Dermis microvascular lymphatic vessel endothelial cell (primary cell): ENCODE measurements around the gene HSFY1. TPM values are rescaled to one million over a fixed set of nuclear protein-coding genes. Genes with fewer than 3 reads are reported as not detected.
"Not testable (repeated sequence)": the region's sequence is repeated elsewhere in the genome, so short reads cannot be mapped to it uniquely, and the experiment has no call there.

Experiments used
- DNase-seq, 2 donors: peaks; one replicate each; pipeline versions ENCODE4 v3.0.0 to v3.0.0-alpha.2; 2010; ENCODE audit warnings: low read depth in 2 of 2
- total RNA-seq: library from RNA; depleted of rRNA; stranded (reverse); fragments of >200 nt; gene quantifications from 2 replicates; pipeline ENCODE4 v1.2.1, GENCODE V29; 2014

Gene HSFY1
- not detected in 2 replicates for total RNA-seq

- DNase-seq: not testable (repeated sequence)
Measured at GRCh38 chrY:18546420-18546819, at the start of gene HSFY1. Gene HSFY1, plus strand, starts transcription at chrY:18546720. Its CDS starts 68 bp downstream, at chrY:18546788.

- not testable (repeated sequence) for DNase-seq
Measured at GRCh38 chrY:18504266-18504665, 42.3 kb upstream of the HSFY1 start.

- not testable (repeated sequence) for DNase-seq
Measured at GRCh38 chrY:18530995-18531655, 15.4 kb upstream of the HSFY1 start.

GRCh38 chrY:18538952-18539351 is 7.6 kb upstream of the HSFY1 start:
- DNase-seq: not testable (repeated sequence)

GRCh38 chrY:18553132-18553531 is 6.6 kb downstream of the HSFY1 start:
- DNase-seq: not testable (repeated sequence)

- not testable (repeated sequence) for DNase-seq
Measured at GRCh38 chrY:18565915-18566314, 19.4 kb downstream of the HSFY1 start.

Other genes with a start within 250 kb of the HSFY1 start
- not detected in 2 replicates for gene HSFY2, start 227.0 kb downstream of the HSFY1 start, total RNA-seq